GM23248 (cell line): ENCODE measurements around the gene SSB.

Experiments
- EZH2 ChIP-seq: fragments of 200-600 bp; sonication (generic); IDR thresholded peaks from 2 replicates; pipeline ENCODE4 v1.6.1; 2018; ENCODE audit warnings: antibody characterized with exemption, mild to moderate bottlenecking; ENCODE audit not compliant: insufficient read depth, poor library complexity, severe bottlenecking
- EZH2phosphoT487 ChIP-seq: fragments of 200-600 bp; sonication (generic); IDR thresholded peaks from 2 replicates; pipeline ENCODE4 v1.6.1; 2018; ENCODE audit warnings: antibody characterized with exemption, moderate library complexity, mild to moderate bottlenecking, low read depth; ENCODE audit not compliant: insufficient read depth

DNA sequence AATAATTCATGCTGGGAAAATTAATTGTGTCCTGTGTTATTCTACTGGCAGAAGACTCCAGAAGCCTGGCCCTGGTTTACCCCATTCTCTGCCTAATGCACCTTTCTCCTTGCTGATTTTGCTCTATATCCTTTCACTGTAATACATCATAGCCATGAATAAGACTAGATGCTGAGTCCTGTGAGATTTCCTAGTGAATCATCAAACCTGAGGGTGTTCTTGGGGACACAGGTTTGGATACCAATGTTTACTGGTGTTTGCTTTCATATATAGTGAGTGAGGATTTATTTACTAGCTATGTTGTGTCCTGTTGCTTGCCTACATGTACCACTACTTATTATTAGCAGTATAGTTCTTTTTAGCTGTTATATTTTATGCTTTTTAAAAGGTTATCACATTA lies 19.6 kb downstream of the SSB start:
- TF ChIP-seq EZH2phosphoT487, result no peak
- TF ChIP-seq EZH2, result no peak
